OCI-M2 (cell line): Measurements from ENCODE around the gene PNPLA2.

Source experiments
- DNase-seq: peaks from one replicate; lab custom pipeline; 2025; ENCODE audit not compliant: unreplicated experiment; lab: John Stamatoyannopoulos, UW

Gene PNPLA2

GRCh38 chr11:855796-856195, 37.1 kb downstream of the PNPLA2 start:
- DNase-seq = no peak

GRCh38 chr11:856397-856796, 37.7 kb downstream of the PNPLA2 start:
- no peak for DNase-seq

GRCh38 chr11:858053-858761, 39.5 kb downstream of the PNPLA2 start:
- DNase-seq = no peak

GRCh38 chr11:858762-859339, 40.1 kb downstream of the PNPLA2 start:
- no peak for DNase-seq

- DNase-seq = no peak
These were observed 40.8 kb downstream of the PNPLA2 start for GRCh38 chr11:859394-860131.

GRCh38 chr11:860234-861104, 41.8 kb downstream of the PNPLA2 start:
- DNase-seq = no peak

- DNase-seq = no peak
These were observed 42.4 kb downstream of the PNPLA2 start for GRCh38 chr11:861105-861479.

GRCh38 chr11:862081-862661, 43.5 kb downstream of the PNPLA2 start:
- DNase-seq = no peak

- no peak for DNase-seq
These were observed 43.9 kb downstream of the PNPLA2 start for GRCh38 chr11:862696-863022.

- no peak for DNase-seq
These were observed 44.6 kb downstream of the PNPLA2 start for GRCh38 chr11:863023-863909.

- DNase-seq = no peak
These were observed 45.5 kb downstream of the PNPLA2 start for GRCh38 chr11:863910-864827.

GRCh38 chr11:864898-865297, 46.2 kb downstream of the PNPLA2 start:
- no peak for DNase-seq

- no peak for DNase-seq
These were observed 47.0 kb downstream of the PNPLA2 start for GRCh38 chr11:865462-866430.

- DNase-seq = no peak
These were observed 47.8 kb downstream of the PNPLA2 start for GRCh38 chr11:866481-866880.

- DNase-seq = no peak
These were observed 49.2 kb downstream of the PNPLA2 start for GRCh38 chr11:867856-868358.

GRCh38 chr11:868394-868793, 49.7 kb downstream of the PNPLA2 start:
- DNase-seq = no peak

- no peak for DNase-seq
These were observed 50.1 kb downstream of the PNPLA2 start for GRCh38 chr11:868802-869201.
